Fibroblast of skin of left quadriceps (primary cell): ENCODE measurements around the gene TFDP2.
A peak's percentile ranks its signal among the peaks of the same experiment; 100 is the strongest.

Source experiments
- DNase-seq, 2 experiments: peaks; one replicate each; pipeline ENCODE4 v3.0.0-alpha.2; 2013; ENCODE audit warnings: low read depth in 2 of 2

TFDP2 gene

DNA sequence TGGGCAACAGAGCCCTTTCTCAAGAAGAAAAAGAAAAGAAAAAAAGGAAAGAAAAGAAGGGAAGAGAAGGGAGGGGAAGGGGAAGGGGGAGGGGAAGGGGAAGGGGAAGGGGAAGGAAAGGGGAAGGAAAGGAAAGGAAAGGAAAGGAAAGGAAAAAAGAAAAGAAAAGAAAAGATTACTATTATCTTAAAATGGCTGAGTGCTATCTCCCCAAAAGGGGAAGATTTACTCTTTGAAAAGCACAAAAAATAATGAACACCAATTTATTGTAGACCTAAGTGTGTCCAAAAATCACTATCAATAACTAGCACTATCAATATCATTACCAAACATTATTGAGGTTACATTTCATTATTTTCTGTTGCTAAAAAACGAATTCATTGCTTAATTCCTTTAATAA, 183.9 kb downstream of the TFDP2 start:
- no peak for DNase-seq

- no peak for DNase-seq
Observed at GRCh38 chr3:141963301-141963700, 186.0 kb downstream of the TFDP2 start.

DNA sequence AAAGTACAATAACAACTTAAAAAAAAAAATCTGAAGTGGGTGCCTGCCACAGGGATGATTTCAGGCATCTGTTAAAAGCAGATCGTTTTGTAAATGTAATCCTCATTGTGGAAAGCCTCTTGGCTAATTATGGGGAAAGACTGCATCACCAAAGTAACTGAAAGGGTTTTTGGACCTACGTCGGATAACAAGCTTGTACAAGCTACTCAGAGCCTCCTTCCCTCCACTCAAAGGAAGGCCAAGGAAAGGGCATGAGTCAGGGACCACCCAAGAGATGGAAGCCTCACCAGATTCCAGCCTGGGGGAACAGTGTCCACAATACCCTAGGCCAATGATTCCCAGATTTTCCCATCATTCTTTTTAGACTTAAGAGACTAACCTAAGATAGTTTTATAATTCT, 188.6 kb downstream of the TFDP2 start:
- peak; percentile 29 to 35 for DNase-seq

DNA sequence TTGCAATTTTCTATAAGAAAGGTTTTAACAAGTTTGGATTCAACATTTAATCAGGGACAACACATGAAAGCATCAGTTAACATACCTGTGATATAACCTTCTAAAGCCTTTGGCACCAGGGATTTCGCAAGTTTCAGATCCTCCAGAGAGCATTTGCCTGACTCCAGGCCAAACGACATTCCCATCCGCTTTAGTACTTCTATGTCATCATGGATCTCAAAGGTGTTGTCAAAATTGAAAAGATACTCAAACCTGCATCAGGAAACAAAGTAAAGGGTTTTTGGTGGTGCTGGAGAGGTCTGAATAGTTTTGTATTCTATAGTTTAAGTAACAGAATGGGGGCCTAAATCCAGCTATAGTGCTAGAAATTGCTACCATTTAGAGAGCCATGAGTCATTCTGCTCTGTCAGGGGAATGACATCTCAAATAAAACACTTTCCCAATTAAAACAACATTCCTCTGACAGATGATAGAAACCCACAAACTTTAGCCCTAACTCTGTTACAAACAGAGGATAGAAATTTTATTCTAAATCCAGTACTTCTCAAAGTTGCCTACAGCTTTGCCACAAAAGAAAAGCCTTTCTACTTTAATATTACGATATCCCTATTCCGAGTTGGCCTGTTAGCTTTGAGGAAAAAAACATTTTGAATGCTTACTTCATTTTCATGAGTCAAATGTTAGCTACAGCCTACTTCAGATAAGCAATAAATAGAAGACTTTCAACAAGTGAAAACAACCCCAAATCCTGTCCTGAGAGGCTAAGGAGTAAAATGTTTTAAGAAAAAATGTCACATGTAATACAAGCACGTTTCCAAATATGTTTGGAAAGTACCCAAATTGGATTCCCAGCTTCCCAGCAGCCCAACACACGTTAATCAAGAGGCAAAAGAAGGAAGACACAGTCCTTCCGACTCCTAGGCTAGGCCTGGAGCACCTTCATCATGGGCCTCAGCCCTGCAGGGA, 189.5 kb downstream of the TFDP2 start:
- DNase-seq = peak; percentile 69 to 75

- peak in 1 of 2 experiments; percentile 8 for DNase-seq
Observed at GRCh38 chr3:141955175-141955574, 194.2 kb downstream of the TFDP2 start.

GRCh38 chr3:141952611-141953010, 196.7 kb downstream of the TFDP2 start:
- DNase-seq = no peak

GRCh38 chr3:141950572-141951493, 198.5 kb downstream of the TFDP2 start:
- no peak for DNase-seq

- no peak for DNase-seq
Observed at GRCh38 chr3:141949972-141950371, 199.4 kb downstream of the TFDP2 start.

DNA sequence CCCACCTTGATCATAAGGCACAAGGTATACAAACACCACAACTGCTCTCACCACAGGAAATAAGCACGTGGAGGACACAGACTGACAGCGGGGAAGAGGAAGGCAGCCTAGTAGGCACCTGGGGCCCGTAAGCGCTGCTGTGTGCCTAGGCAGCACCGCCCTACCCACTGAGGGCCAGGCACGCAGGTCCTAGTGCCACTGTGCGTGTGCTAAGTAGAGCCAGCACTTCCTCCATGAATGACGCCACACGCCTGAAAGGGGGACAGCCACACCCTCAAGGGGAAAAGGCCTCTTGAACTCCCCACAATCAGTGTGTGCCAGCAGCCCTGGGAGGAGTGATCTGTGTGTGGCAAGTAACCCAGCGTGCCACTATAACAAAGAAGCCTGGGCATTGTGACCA, 199.9 kb downstream of the TFDP2 start:
- DNase-seq = no peak

- no peak for DNase-seq
Observed at GRCh38 chr3:141945726-141946485, 203.4 kb downstream of the TFDP2 start.

- no peak for DNase-seq
Observed at GRCh38 chr3:141942006-141942405, 207.3 kb downstream of the TFDP2 start.

DNA sequence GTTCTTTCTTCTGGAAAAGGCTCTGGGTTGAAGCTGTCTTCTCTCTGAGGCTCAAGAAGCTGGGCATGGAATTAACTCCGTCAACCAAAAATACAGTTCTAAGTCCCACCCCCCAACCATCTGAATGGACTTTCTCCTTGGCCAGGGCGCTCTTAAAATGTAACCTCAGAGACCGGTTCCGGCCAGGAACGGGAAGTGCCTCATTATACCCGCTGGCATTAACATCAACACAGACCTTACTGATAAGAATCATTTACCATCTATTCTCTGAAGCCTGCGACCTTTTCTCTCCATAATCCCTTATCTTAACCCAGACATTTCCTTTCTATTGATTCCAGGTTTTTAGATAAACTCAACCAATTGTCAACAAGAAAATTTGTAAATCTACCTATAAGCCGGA, 208.3 kb downstream of the TFDP2 start:
- no peak for DNase-seq

- no peak for DNase-seq
Observed at GRCh38 chr3:141940194-141940776, 209.1 kb downstream of the TFDP2 start.

- DNase-seq = no peak
Observed at GRCh38 chr3:141939759-141940158, 209.6 kb downstream of the TFDP2 start.

DNA sequence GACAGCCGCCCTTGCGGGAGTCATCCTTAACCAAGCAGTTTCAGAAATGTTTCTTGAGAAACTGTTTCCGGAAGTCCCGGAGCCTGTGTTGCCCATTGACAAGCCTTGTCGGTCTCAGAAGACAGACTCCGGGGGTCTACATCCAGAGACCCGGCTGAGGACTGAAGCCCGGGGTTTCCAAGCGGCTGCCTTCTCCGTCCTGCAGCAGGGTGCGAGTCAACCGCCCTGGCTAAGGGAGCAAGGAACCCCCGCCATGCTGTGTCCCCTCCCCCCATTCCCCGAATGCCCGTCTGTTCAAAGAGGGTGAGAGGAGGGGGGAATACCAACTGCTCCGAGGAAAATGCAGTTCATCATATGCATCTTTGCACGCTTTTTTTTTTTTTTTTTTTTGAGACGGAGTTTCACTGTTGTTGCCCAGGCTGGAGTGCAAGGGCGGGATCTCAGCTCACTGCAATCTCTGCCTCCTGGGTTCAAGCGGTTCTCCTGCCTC, 211.3 kb downstream of the TFDP2 start:
- DNase-seq = no peak

DNA sequence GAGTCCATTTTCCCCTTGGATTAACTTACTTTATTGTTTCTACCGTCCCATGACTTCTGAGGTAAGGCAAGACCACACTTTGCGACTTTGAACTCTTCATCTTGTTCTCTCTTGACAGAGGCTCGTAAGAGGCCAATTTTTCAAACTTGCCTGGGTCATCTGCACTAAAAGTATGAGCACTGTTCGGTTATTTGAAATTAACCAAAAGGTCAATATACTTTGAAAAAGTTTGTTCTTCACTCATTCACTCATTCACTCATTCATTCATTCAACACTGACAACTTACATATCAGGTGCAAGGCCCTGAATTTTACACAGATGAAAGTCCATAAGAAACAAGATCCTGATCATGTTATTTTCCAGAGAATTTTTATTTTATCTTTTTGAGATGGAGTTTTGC, 215.0 kb downstream of the TFDP2 start:
- DNase-seq = no peak

DNA sequence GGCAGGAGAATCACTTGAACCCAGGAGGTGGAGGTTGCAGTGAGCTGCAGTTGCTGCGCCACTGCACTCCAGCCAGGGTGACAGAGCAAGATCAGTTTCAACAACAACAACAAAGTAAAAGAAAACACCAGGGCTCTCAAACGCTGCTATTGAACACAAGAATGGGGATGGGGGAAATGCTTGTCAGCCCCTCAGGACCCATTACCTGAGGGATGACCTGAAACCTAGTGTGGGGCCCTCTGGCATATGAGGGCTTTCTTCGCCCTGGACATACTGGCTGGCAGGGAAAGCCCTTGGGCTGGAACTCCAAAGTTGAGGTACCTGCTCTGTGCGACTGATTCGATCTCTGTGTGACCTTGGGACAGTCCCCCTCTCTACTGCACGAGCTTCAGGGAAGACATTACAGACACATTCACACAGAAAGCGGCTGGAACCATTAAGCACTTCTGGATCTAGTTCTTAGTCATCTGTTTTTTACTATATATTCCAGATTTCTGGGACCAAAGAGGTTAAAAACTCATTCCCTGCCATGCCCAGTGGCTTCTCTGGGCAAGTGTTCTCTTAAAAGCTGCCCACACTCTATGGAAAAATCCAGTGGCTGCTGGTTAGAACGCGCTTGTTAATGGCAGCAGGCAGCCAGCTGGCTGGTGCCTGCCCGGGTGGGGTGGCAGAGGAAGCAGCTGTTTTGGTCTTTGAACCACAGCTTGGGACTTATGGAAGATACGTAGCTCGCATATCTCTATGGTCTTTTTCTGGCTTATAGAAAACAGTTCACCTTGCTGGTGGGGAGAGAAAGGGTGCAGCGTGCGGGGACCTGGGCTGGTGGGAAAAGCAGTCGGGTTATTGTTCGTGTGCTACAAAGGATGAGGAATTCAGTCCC, 215.7 kb downstream of the TFDP2 start:
- DNase-seq = no peak

- DNase-seq = no peak
Observed at GRCh38 chr3:141930801-141931200, 218.5 kb downstream of the TFDP2 start.

- DNase-seq = no peak
Observed at GRCh38 chr3:141929341-141929995, 219.9 kb downstream of the TFDP2 start.
